Measurements from ENCODE around the gene GON4L.
"Not testable (repeated sequence)": the region's sequence is repeated elsewhere in the genome, so short reads cannot be mapped to it uniquely, and the experiment has no call there.

GON4L gene

GRCh38 chr1:155759966-155760630 lies 96.9 kb downstream of the GON4L start:
- intact Hi-C loops (cut with DNase I), result no loop called here
- DNase-seq, result no peak

- intact Hi-C loops (cut with DNase I), result not testable (repeated sequence)
Measured at GRCh38 chr1:155759017-155759416, 98.0 kb downstream of the GON4L start.

GRCh38 chr1:155748141-155748540 lies 108.9 kb downstream of the GON4L start:
- DNase-seq; intact Hi-C loops (cut with DNase I): not testable (repeated sequence)

More at GRCh38 chr1:155759017-155759416, 98.0 kb downstream of the GON4L start:
- not testable (repeated sequence) for DNase-seq

- DNase-seq; intact Hi-C loops (cut with DNase I): not testable (repeated sequence)
Measured at GRCh38 chr1:155747586-155747985, 109.4 kb downstream of the GON4L start.

GRCh38 chr1:155745284-155746228 lies 111.5 kb downstream of the GON4L start:
- peak; percentile 89 to 99 (median 94) for DNase-seq
- intact Hi-C loops (cut with DNase I), result not testable (repeated sequence)

DNA sequence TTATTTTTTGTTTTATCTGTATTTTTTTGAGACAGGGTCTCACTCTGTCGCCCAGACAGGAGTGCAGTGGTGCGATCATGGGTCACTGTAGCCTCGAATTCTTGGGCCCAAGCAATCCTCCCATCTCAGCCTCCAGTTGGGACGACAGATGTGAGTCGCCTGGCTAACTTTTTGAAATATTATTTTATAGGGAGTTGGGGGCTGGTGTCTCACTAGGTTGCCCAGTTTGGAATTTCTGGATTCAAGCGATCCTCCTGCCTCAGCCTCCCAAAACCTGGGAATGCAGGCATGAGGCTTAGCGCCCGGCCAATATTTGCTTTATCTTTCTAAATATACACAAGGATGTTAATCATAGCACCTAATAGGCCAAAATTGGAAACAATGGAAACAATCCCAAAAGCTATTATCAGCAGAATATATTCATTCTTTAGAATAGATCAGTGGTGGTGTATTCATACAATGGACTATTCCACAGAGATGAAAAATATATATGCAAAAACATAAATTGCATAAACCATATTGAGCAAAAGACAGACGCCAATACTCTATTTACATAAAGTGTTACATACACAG lies 112.2 kb downstream of the GON4L start:
- intact Hi-C loops (cut with DNase I), result no loop called here

GRCh38 chr1:155741908-155742307 lies 115.1 kb downstream of the GON4L start:
- no peak for DNase-seq
- intact Hi-C loops (cut with DNase I), result no loop called here

More for the DNA sequence above, 112.2 kb downstream of the GON4L start:
- DNase-seq, result no peak

DNA sequence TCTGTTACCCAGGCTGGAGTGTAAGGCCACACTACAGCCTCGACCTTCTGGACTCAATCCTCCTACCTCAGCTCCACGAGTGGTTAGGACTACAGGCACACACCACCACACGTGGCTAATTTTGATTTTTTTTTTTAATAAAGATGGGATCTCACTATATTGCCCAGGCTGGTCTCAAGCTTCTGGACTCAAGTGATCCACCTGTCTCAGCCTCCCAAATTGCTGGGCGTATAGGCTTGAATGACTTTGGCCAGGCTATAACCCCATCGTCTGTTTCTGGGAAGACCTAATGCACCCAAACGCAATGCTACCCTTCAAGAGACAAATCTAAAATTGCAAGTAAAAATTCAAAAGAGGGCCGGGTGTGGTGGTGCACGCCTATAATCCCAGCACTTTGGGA lies 116.0 kb downstream of the GON4L start:
- intact Hi-C loops (cut with DNase I), result no loop called here
- DNase-seq, result no peak

DNA sequence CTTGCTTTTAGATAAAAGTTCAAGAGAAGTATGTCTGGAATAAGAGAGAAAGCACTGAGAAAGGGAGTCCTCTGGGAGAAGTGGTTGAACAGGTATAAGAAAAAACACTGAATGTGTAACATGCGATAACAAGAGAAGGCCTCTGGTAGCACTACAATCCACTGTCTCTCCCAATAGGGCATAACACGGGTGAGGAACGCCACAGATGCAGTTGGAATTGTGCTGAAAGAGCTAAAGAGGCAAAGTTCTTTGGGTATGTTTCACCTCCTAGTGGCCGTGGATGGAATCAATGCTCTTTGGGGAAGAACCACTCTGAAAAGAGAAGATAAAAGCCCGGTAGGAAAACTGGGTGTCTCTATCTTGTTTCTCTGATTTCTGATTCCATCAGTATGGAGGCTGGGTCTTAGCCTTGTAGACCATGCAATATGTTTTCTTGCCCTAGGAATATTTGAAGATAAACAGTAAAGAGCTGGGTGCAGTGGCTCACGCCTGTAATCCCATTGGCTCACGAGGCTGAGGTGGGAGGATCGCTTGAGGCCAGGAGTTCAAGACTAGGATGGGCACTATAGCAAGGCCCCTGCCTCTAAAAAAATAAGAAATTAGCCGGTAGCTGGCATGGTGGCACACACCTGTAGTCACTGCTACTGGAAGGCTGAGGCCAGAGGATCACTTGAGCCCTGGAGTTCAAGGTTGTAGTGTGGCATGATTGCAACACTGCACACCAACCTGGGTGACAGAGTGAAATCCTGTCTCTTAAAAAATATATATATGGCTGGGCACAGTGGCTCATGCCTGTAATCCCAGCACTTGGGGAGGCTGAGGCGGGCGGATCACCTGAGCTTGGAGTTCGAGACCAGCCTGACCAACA lies 127.7 kb downstream of the GON4L start:
- intact Hi-C loops (cut with DNase I), result no loop called here
- peak in 6 of 10 donors; percentile 44 to 86 (median 51) for DNase-seq

DNA sequence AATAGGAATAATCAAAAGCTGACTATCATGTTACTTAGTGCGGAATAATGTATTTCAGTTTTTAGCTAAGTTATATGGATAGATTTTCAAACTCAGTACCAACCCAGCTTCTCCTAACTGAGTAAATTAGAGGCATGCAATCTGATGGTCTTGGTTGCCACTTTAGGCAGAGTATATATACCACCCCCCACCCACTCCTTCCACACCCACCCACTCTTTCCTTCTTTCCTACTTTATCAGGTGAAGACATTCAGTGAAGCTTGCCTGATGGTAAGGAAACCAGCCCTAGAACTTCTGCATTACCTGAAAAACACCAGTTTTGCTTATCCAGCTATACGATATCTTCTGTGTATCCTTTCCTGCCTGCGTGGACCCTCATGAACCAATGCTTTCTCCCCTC lies 131.9 kb downstream of the GON4L start:
- DNase-seq, result no peak
- intact Hi-C loops (cut with DNase I), result no loop called here

DNA sequence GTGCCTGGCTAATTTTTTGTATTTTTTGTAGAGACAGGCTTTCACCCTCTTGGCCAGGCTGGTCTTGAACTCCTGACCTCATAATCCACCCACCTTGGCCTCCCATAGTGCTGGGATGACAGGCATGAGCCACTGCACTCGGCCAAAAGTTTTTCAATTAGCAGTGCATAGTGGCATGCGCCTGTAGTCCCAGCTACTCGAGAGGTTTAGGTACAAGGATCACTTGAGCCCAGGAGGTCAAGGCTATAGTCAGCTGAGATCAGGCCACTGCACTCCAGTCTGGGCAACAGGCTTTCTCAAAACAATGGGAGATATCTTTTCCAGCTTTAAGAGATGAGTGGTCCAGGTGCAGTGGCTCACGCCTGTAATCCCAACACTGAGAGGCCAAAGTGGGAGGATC lies 137.3 kb downstream of the GON4L start:
- DNase-seq, result no peak
- intact Hi-C loops (cut with DNase I), result no loop called here

- DNase-seq; intact Hi-C loops (cut with DNase I): not testable (repeated sequence)
Measured at GRCh38 chr1:155718524-155719115, 138.4 kb downstream of the GON4L start.

GRCh38 chr1:155717041-155717440 lies 140.0 kb downstream of the GON4L start:
- intact Hi-C loops (cut with DNase I), result no loop called here
- DNase-seq, result no peak

DNA sequence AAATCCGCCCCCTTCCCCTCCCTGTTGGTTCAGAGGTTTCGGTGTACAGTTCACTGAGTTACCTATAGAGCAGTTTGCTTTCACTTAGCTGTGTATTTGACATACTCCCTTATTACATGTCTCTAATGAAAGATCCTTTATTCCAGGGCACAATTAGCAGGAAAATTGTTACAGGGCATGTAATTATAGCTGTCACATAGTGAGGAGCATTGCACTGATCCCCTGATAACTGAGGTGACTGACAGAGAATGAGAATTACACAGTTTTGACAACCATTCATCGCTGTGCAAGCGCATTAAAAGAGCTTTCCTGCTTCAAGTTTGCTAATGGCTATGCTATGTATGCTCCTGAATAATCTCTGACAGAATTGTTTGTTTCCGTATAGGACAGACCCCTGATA lies 141.2 kb downstream of the GON4L start:
- DNase-seq, result no peak
- intact Hi-C loops (cut with DNase I), result no loop called here

DNA sequence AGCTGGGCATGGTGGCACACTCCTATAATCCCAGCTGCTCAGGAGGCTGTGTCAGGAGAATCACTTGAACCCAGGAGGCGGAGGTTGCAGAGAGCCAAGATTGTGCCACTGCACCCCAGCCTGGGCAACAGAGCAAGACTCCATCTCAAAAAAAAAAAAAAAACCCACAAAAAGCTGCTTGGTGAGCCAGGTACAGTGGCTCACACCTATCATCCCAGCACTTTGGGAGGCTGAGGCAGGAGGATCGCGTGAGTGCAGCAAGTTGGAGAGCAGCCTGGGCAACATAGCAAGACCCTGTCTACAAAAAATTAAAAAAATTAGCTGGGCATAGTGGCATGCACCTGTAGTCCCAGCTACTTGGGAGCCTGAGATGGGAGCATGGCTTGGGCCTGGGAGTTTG lies 142.0 kb downstream of the GON4L start:
- intact Hi-C loops (cut with DNase I); DNase-seq: not testable (repeated sequence)

DNA sequence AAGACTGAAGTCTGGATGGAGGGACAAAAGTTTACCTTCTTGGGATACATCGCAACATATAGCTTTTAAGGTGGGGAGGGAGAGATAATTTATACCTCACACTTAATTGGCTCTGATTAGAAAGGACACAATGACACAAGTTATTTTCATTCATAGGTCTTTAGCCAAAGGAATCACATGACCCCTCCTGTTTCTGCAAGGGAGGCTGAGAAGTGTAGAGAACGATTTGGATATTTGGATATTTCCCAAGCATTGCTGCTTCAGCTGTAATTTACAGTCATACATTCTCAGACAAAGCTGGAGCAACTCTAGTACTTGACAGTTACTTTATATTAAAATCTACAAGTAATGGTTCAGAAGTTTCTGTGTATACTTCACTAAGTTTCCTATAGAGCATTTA lies 143.9 kb downstream of the GON4L start:
- intact Hi-C loops (cut with DNase I), result no loop called here
- DNase-seq, result no peak

DNA sequence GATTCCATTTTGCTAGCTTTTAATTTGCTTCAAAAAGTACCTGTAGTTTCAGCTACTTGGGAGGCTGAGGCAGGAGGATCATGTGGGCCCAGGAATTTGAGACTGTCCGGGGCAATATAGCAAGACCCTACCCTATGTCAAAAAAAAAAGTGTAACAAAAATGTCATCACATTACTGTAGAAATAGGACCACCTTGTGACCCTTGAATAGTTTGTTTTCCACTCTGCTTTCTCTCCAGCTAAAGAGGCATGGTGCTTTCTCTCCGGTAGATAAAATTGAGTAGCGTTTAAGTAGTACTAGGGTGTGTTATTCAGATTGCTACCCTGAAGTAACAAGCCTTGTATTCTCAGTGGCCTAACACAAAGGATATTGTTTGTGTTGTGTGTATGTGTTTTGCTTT lies 144.4 kb downstream of the GON4L start:
- intact Hi-C loops (cut with DNase I); DNase-seq: not testable (repeated sequence)

- DNase-seq; intact Hi-C loops (cut with DNase I): not testable (repeated sequence)
Measured at GRCh38 chr1:155711457-155711856, 145.6 kb downstream of the GON4L start.

DNA sequence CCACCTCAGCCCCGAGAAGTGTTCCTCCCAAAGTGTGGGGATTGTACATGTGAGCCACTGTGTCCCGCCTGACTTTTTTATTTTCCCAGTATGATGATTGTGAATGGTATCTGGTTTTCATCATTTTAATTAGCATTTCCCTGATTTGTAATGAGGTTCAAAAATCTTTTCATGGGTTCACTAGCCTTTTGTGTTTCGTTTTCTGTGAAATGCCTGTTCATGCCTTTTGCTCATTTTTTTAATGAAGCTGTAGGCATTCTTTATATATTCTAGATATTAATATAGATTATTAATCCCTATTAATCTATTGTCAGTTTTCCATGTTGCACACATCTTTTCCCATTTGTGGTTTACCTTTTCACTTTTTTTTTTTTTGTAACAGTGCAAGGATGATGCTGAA lies 147.6 kb downstream of the GON4L start:
- DNase-seq, result no peak
- intact Hi-C loops (cut with DNase I), result no loop called here

- DNase-seq, result no peak
- intact Hi-C loops (cut with DNase I), result no loop called here
Measured at GRCh38 chr1:155706139-155706538, 150.9 kb downstream of the GON4L start.

Data from posterior cingulate gyrus (tissue), 11 donors.